ENCODE data around the gene NUP188. TPM values are rescaled to one million over a fixed set of nuclear protein-coding genes. Genes with fewer than 3 reads are reported as not detected.

NUP188 gene
- total RNA-seq, 1 experiment from 2014 or later, result 52.0 TPM

DNA sequence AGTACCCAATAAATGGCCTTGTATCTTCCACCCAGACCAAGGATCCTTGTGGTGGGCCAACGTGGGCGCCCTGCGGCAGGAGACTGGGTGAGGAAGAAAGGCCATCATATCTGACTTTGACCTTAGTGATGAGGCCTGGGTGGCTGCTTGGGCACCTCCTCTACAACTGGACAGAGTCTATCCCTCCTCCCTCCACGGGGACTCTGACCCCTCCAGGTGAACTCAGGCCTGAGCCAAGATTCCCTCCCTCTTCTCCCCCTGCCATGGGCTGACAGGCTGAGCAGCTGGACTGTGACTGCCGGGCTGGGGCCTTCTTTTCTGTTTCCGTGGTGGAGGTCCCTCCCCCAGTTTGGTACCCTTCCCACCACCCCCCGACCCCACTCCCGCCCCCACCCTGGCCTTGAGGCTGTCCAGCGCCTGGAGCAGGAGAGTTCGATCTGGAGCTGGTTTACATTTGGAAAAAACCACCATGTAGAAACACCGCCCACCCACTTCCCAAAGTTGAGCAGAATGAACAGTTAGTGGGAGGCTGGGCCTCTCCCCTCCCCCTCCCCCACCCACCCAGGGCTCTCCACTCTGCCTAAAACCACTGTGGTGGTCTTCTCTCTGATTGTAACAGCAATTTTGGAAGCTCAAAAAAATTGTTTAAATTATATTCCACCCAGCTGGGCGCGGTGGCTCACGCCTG, 28.0 kb upstream of the NUP188 start:
- Histone ChIP-seq H3K36me3 (ENCODE audit: low read depth, low read length) (peaks cover 19% of the 10 kb centered on the region), H3K79me2 (ENCODE audit: low read length) (peaks cover 18% of the 10 kb centered on the region), H3F3A (ENCODE audit: low read length, unreplicated experiment) (no peaks in the 10 kb centered on the region), H3K9ac (ENCODE audit: low read length) (no peak overlapping the region), H3K4me3 (ENCODE audit: low read length) (no peak overlapping the region), H3K27me3 (ENCODE audit: low read length) (no peaks in the 10 kb centered on the region), H2AFZ (ENCODE audit: low read length) (no peak overlapping the region), H3K27ac (ENCODE audit: low read length) (no peak overlapping the region), H3K9me2 (replicated peaks; ENCODE audit: low read length) (no peaks in the 10 kb centered on the region), H3K4me1 (ENCODE audit: insufficient read depth, low read length) (peaks cover 25% of the 10 kb centered on the region), H4K20me1 (ENCODE audit: low read length) (no peaks in the 10 kb centered on the region), H3K4me2 (ENCODE audit: low read length) (no peak overlapping the region), H3K9me3 (ENCODE audit: low read length) (no peaks in the 10 kb centered on the region)
- DNase-seq (no peak), ATAC-seq (no peak)
- TF ChIP-seq EZH2phosphoT487 (IDR thresholded peaks at IDR 0.05; ENCODE audit: borderline replicate concordance, low read length) (no peak), CTCF (conservative IDR thresholded peaks at IDR 0.05; ENCODE audit: low read depth, low read length) (no peak), EZH2 (IDR thresholded peaks at IDR 0.05; ENCODE audit: low read length, unreplicated experiment) (no peak)
- no TSS peak for BruUV-seq (replicated peaks)
- ChIA-PET CTCF (interaction anchor here (0.6 kb wide), 1 partner anchor 31 kb away, joined by 4 read pairs; no protein-coding TSS in a partner anchor), POLR2A (ENCODE audit: unreplicated experiment) (no interaction called here)
- intact Hi-C loops (cut with micrococcal nuclease), result loop anchor here (5.0 kb wide), 1 partner anchor 37 kb away; the partner anchor contains the start of genes KYAT1 and LRRC8A

DNA sequence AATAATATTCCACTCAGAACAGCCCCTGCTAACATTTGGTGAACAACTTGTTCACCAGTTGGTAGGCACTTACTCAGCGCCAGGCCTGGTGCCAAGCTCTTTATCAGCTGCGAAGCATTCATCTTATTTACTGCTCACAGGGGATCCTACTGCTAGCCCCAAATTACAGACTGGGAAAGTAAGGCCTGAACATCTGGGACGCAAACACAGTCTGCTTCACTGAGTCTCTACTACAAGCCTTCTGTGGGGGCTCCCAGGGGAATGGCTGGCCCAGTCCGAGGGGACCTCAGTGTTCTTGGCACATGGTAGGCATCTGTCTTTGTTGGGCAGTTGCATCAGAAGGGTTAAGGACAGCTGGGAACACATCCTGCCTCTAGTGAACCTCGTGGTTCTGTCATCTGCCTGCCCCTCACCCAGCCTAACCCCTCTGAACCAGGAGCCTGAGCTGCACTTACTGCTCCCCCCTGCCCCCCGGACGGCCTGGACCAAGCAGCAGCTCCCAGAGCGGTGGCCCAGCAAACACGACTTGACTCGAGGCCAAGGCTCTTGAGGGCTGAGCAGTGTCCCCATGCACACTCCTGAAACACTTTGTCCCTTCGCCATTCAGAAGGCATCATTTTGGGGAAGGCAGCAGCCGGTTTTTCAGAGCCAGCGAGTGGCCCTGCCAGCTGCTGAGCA, 27.0 kb upstream of the NUP188 start, which contains the start of gene PHYHD1:
Gene PHYHD1 (plus strand): TSS at position 602 of the 678 bp plus-strand sequence. CDS start 1,342 bp downstream, outside the sequence.
- Histone ChIP-seq H3F3A (ENCODE audit: low read length, unreplicated experiment) (no peaks in the 10 kb centered on the region), H4K20me1 (ENCODE audit: low read length) (no peaks in the 10 kb centered on the region), H3K27ac (ENCODE audit: low read length) (no peak within 1 kb of the TSS), H3K9me3 (ENCODE audit: low read length) (no peaks in the 10 kb centered on the region), H3K9ac (ENCODE audit: low read length) (no peak within 1 kb of the TSS), H2AFZ (ENCODE audit: low read length) (no peak within 1 kb of the TSS), H3K4me3 (ENCODE audit: low read length) (no peak within 1 kb of the TSS), H3K79me2 (ENCODE audit: low read length) (peaks cover 11% of the 10 kb centered on the region; the same call in 1 of the 2 replicates), H3K27me3 (ENCODE audit: low read length) (no peaks in the 10 kb centered on the region), H3K36me3 (ENCODE audit: low read depth, low read length) (peaks cover 19% of the 10 kb centered on the region), H3K4me1 (ENCODE audit: insufficient read depth, low read length) (peaks cover 25% of the 10 kb centered on the region), H3K9me2 (replicated peaks; ENCODE audit: low read length) (no peaks in the 10 kb centered on the region), H3K4me2 (ENCODE audit: low read length) (no peak within 1 kb of the TSS)
- intact Hi-C loops (cut with micrococcal nuclease), result no loop called here
- TF ChIP-seq EZH2phosphoT487 (IDR thresholded peaks at IDR 0.05; ENCODE audit: borderline replicate concordance, low read length) (no peak), CTCF (conservative IDR thresholded peaks at IDR 0.05; ENCODE audit: low read depth, low read length) (no peak), EZH2 (IDR thresholded peaks at IDR 0.05; ENCODE audit: low read length, unreplicated experiment) (no peak)
- CTCF ChIA-PET, result no interaction called here
- DNase-seq (peak; percentile 70), ATAC-seq (peak; percentile 41; the same call in 1 of the 2 replicates)
- POLR2A ChIA-PET (ENCODE audit: unreplicated experiment), result no interaction called here
- no TSS peak for BruUV-seq (replicated peaks)
